Upper lobe of left lung (tissue), 6 donors: ENCODE measurements around the gene ERGIC1. TPM values are rescaled to one million over a fixed set of nuclear protein-coding genes. Genes with fewer than 3 reads are reported as not detected.

Source experiments
- ATAC-seq, 2 donors: fragments of 200-7000 bp; cut with Tn5 transposase; one replicate each; pipeline ENCODE4 v1.9.1; 2022; ENCODE audit warnings: mild to moderate bottlenecking in 2 of 2, moderate library complexity in 2 of 2; ENCODE audit not compliant: low FRiP score in 2 of 2
- DNase-seq, 2 donors: peaks; one replicate each; pipeline ENCODE4 v3.0.0-alpha.2; 2019 to 2020
- H3K27ac ChIP-seq, 4 donors: fragments of 200-600 bp; sonication (generic); one replicate each; pipeline ENCODE4 v1.5.1; 2016 to 2019
- H3K27me3 ChIP-seq, 4 donors: fragments of 200-600 bp; sonication (generic); one replicate each; pipeline ENCODE4 v1.5.1; 2017 to 2019
- H3K36me3 ChIP-seq, 4 donors: fragments of 200-600 bp; sonication (generic); one replicate each; pipeline ENCODE4 v1.5.1; 2016 to 2019
- H3K4me1 ChIP-seq, 4 donors: fragments of 200-600 bp; sonication (generic); one replicate each; pipeline ENCODE4 v1.5.1; 2018 to 2019
- H3K4me3 ChIP-seq, 4 donors: fragments of 200-600 bp; sonication (generic); one replicate each; pipeline ENCODE4 v1.5.1; 2017 to 2019; ENCODE audit warnings: mild to moderate bottlenecking in 2 of 4, moderate library complexity in 1 of 4
- H3K9me3 ChIP-seq, 4 donors: fragments of 200-600 bp; sonication (generic); one replicate each; pipeline ENCODE4 v1.5.1; 2018 to 2019
- CTCF ChIP-seq, 6 experiments: fragments of 450-650 bp in 4 of 6; fragments of 200-600 bp in 2 of 6; sonication (generic) in 2 of 6; IDR thresholded peaks; one replicate each; pipeline ENCODE4 v1.5.1; 2016 to 2019; ENCODE audit warnings: antibody characterized with exemption in 6 of 6
- EP300 ChIP-seq, 4 donors: sonication (generic); formaldehyde crosslinking; IDR thresholded peaks; one replicate each; pipeline ENCODE4 v1.5.1; 2017; ENCODE audit warnings: antibody characterized with exemption in 4 of 4, control low read depth in 2 of 4
- POLR2A ChIP-seq, 4 donors: fragments of 450-650 bp; IDR thresholded peaks; one replicate each; pipeline ENCODE4 v1.5.1; 2016 to 2017; ENCODE audit warnings: antibody characterized with exemption in 4 of 4, mild to moderate bottlenecking in 2 of 4
- POLR2AphosphoS5 ChIP-seq, 2 donors: sonication (generic); formaldehyde crosslinking; IDR thresholded peaks; one replicate each; pipeline ENCODE4 v1.5.1; 2017; ENCODE audit warnings: antibody characterized with exemption in 2 of 2
- WGBS, 2 donors: methylation state at CpG; one replicate each; pipeline ENCODE4 v1.1.5; 2017 to 2018; 5-methylcytosine and 5-hydroxymethylcytosine counted together
- total RNA-seq, 6 donors: library from RNA; depleted of rRNA in 4 of 6; stranded (reverse); fragments of >200 nt in 4 of 6; gene quantifications; one replicate each; pipeline versions ENCODE4 v1.1.0 to v1.2.1, GENCODE V29; 2016 to 2021
- donor health status: DM: no; HTN: no; CAD: no; lungs with moderate emphysema.
- donor health status: DM: no; HTN: yes; CAD: no; lungs with severe emphysema.

ERGIC1 gene
- total RNA-seq, 6 donors from 2014 or later = 158 to 225 (median 173) TPM

- TF ChIP-seq CTCF (IDR thresholded peaks at IDR 0.05) (no peak), POLR2A (IDR thresholded peaks at IDR 0.05) (no peak), POLR2AphosphoS5 (IDR thresholded peaks at IDR 0.05) (no peak), EP300 (IDR thresholded peaks at IDR 0.05) (no peak)
- DNase-seq (no peak), ATAC-seq (peak in 1 of 2 donors; percentile 20)
- H3K27ac ChIP-seq = peak overlapping the region; percentile 22 to 86 (median 76)
- peaks cover 64 to 91% (median 68%) of the 10 kb centered on the region in 4 donors for H3K4me1 ChIP-seq
- no peak overlapping the region for H3K4me3 ChIP-seq
- WGBS, 2 donors = 81 to 87% methylated on average over 7 to 8 of the region's 8 CpGs
- H3K36me3 ChIP-seq = no peaks in the 10 kb centered on the region
- no peaks in the 10 kb centered on the region for H3K9me3 ChIP-seq
- no peaks in the 10 kb centered on the region for H3K27me3 ChIP-seq
Measured at GRCh38 chr5:172853355-172853975, 19.4 kb downstream of the ERGIC1 start.

GRCh38 chr5:172854451-172854871 is 20.4 kb downstream of the ERGIC1 start:
- Histone ChIP-seq H3K36me3 (no peaks in the 10 kb centered on the region), H3K4me3 (no peak overlapping the region), H3K27me3 (no peaks in the 10 kb centered on the region), H3K4me1 (peaks cover 64 to 91% (median 71%) of the 10 kb centered on the region in 4 donors), H3K27ac (peak overlapping the region; percentile 64 to 86 (median 76)), H3K9me3 (no peaks in the 10 kb centered on the region)
- ATAC-seq (peak; percentile 57 to 63), DNase-seq (peak; percentile 65 to 84)
- 41% methylated on average over 6 to 10 of the region's 12 CpGs for WGBS, 2 donors
- no peak for TF ChIP-seq EP300 (IDR thresholded peaks at IDR 0.05)
- TF ChIP-seq CTCF (IDR thresholded peaks at IDR 0.05) = no peak
- TF ChIP-seq POLR2AphosphoS5 (IDR thresholded peaks at IDR 0.05) = peak in 1 of 2 donors; percentile 73
- no peak for TF ChIP-seq POLR2A (IDR thresholded peaks at IDR 0.05)

- DNase-seq (no peak), ATAC-seq (no peak)
- Histone ChIP-seq H3K9me3 (no peaks in the 10 kb centered on the region), H3K4me3 (no peak overlapping the region), H3K36me3 (no peaks in the 10 kb centered on the region), H3K27me3 (no peaks in the 10 kb centered on the region), H3K27ac (peak overlapping the region; percentile 64 to 86 (median 76)), H3K4me1 (peaks cover 64 to 91% (median 71%) of the 10 kb centered on the region in 4 donors)
- TF ChIP-seq POLR2A (IDR thresholded peaks at IDR 0.05) (no peak), CTCF (IDR thresholded peaks at IDR 0.05) (no peak), EP300 (IDR thresholded peaks at IDR 0.05) (no peak), POLR2AphosphoS5 (IDR thresholded peaks at IDR 0.05) (no peak)
- 80 to 91% methylated on average over 1 to 5 of the region's 5 CpGs for WGBS, 2 donors
Measured at GRCh38 chr5:172854971-172855370, 20.9 kb downstream of the ERGIC1 start.

GRCh38 chr5:172855597-172856292 is 21.7 kb downstream of the ERGIC1 start:
- H3K27ac ChIP-seq = peak overlapping the region; percentile 64 to 86 (median 76)
- no peaks in the 10 kb centered on the region for H3K27me3 ChIP-seq
- H3K4me3 ChIP-seq = no peak overlapping the region
- no peak for TF ChIP-seq CTCF (IDR thresholded peaks at IDR 0.05)
- peak; percentile 20 to 27 for TF ChIP-seq POLR2AphosphoS5 (IDR thresholded peaks at IDR 0.05)
- TF ChIP-seq POLR2A (IDR thresholded peaks at IDR 0.05) = no peak
- TF ChIP-seq EP300 (IDR thresholded peaks at IDR 0.05) = no peak
- no peaks in the 10 kb centered on the region for H3K9me3 ChIP-seq
- ATAC-seq (peak; percentile 1 to 73), DNase-seq (peak; percentile 79 to 81)
- WGBS, 2 donors = 68 to 80% methylated on average over 9 to 14 of the region's 18 CpGs
- peaks cover 65 to 91% (median 72%) of the 10 kb centered on the region in 4 donors for H3K4me1 ChIP-seq
- no peaks in the 10 kb centered on the region for H3K36me3 ChIP-seq
